Stimulated activated CD8-positive, alpha-beta memory T cell treated with anti-CD3 and anti-CD28 coated beads, Interleukin-4, amount 100 ng/mL, for 48 hours (primary cell): ENCODE results near the gene KPTN.

Source experiments
- DNase-seq: peaks from one replicate; pipeline ENCODE4 v3.0.0-alpha.2; 2020

KPTN gene

GRCh38 chr19:47432091-47432490 lies 51.9 kb downstream of the KPTN start:
- no peak for DNase-seq

- DNase-seq: peak; percentile 55
Observed at GRCh38 chr19:47430041-47430802, 53.8 kb downstream of the KPTN start.

DNA sequence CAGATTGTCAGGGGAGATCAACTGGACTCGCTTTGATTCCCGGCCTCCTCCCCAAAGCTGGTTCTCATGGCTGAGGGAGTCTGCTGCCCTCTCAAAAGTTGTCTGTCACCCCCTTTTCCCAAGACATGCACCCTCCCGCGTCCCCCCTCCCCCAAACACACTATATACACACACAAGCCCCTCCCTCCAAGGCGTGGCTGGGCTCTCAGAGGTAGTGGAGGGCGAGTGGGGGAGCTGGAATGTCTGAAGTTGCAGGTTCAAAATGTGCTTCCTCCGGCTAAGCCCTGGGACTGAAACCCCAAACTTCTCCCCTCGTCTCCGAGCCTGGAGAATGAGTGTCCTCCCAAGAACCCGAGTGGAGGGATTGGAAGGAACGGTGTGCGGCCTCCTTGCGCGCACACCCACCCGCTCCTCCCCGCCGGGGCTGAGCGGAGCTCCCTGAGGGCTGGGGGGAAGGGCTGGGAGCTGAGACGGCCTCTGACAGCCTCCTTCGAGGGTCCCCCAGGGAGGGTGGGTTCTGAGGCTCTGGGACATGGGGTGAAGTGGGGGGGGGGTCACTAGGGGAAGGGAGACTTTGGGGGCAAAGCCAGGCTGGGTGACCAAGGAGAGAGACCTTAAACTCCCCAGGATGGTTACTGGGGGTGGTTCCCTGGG lies 54.8 kb downstream of the KPTN start:
- no peak for DNase-seq

GRCh38 chr19:47428177-47428894 lies 55.7 kb downstream of the KPTN start:
- DNase-seq: peak; percentile 93

- DNase-seq: peak; percentile 88
Observed at GRCh38 chr19:47427241-47428176, 56.5 kb downstream of the KPTN start.
